HepG2 (cell line): ENCODE data around the gene SNRPD2. TPM values are rescaled to one million over a fixed set of nuclear protein-coding genes. Genes with fewer than 3 reads are reported as not detected.

ENCODE experiments used
- AGO1 ChIP-seq: fragments of 200-400 bp; formaldehyde crosslinking; IDR thresholded peaks from 2 replicates; pipeline ENCODE4 v1.6.1; 2017; ENCODE audit warnings: mild to moderate bottlenecking, low read depth, low read length, moderate library complexity; ENCODE audit not compliant: poor library complexity, severe bottlenecking
- ATF7-NPFF ChIP-seq: sonication (generic); formaldehyde crosslinking; IDR thresholded peaks from 2 replicates; pipeline ENCODE4 v1.8.1; 2023; ENCODE audit warnings: mild to moderate bottlenecking, low read depth, missing genetic modification reagents, moderate library complexity
- DPF2 ChIP-seq: sonication (generic); formaldehyde crosslinking; IDR thresholded peaks from 2 replicates; pipeline ENCODE4 v1.4.0; 2020; ENCODE audit warnings: mild to moderate bottlenecking, low read depth, missing genetic modification reagents, borderline replicate concordance
- DR1 ChIP-seq: sonication (generic); formaldehyde crosslinking; IDR thresholded peaks from 2 replicates; pipeline ENCODE4 v1.8.0; 2021; ENCODE audit warnings: mild to moderate bottlenecking, missing genetic modification reagents, inconsistent platforms
- EED ChIP-seq: sonication (generic); formaldehyde crosslinking; IDR thresholded peaks from 2 replicates; pipeline ENCODE4 v1.5.0; 2020; ENCODE audit warnings: mild to moderate bottlenecking, missing genetic modification reagents
- FOXK1 ChIP-seq: sonication (generic); formaldehyde crosslinking; IDR thresholded peaks from 2 replicates; pipeline ENCODE4 v1.4.0; 2020; ENCODE audit warnings: low read depth, missing genetic modification reagents, borderline replicate concordance
- GATAD2A ChIP-seq: IDR thresholded peaks from 2 replicates; pipeline ENCODE4 v1.6.1; 2016
- IKZF1 ChIP-seq: fragments of 450-650 bp; IDR thresholded peaks from 2 replicates; pipeline ENCODE4 v1.7.1; 2016
- IKZF4 ChIP-seq: sonication (generic); formaldehyde crosslinking; IDR thresholded peaks from 2 replicates; pipeline ENCODE4 v1.5.1; 2020; ENCODE audit warnings: borderline replicate concordance, mild to moderate bottlenecking, low read depth, missing genetic modification reagents; ENCODE audit errors: not compliant biosample characterization
- KAT2B ChIP-seq: fragments of 150-350 bp; IDR thresholded peaks from 2 replicates; pipeline ENCODE4 v1.6.1; 2014; ENCODE audit warnings: low read depth, low read length, borderline replicate concordance
- KMT2A ChIP-seq: sonication (generic); formaldehyde crosslinking; IDR thresholded peaks from 2 replicates; pipeline ENCODE4 v1.4.0; 2020; ENCODE audit warnings: missing genetic modification reagents
- LRRFIP1 ChIP-seq: sonication (generic); formaldehyde crosslinking; conservative IDR thresholded peaks from 2 replicates; pipeline ENCODE4 v1.4.0; 2020; ENCODE audit warnings: missing genetic modification reagents
- MAF1 ChIP-seq: sonication (generic); formaldehyde crosslinking; IDR thresholded peaks from 2 replicates; pipeline ENCODE4 v1.5.0; 2020; ENCODE audit warnings: missing genetic modification reagents, borderline replicate concordance
- MBD4 ChIP-seq: IDR thresholded peaks from 2 replicates; pipeline ENCODE4 v1.6.1; 2012; ENCODE audit warnings: low read length, inconsistent platforms, borderline replicate concordance
- MEIS2 ChIP-seq: sonication (generic); formaldehyde crosslinking; IDR thresholded peaks from 2 replicates; pipeline ENCODE4 v1.9.0; 2021; ENCODE audit warnings: mild to moderate bottlenecking, missing genetic modification reagents
- NFE2 ChIP-seq: sonication (generic); formaldehyde crosslinking; IDR thresholded peaks from 2 replicates; pipeline ENCODE4 v1.4.0; 2020; ENCODE audit warnings: missing genetic modification reagents
- NFKBIZ ChIP-seq: IDR thresholded peaks from 2 replicates; pipeline ENCODE4 v1.6.1; 2018; ENCODE audit warnings: missing genetic modification reagents, missing compliant biosample characterization
- PITX1 ChIP-seq: sonication (generic); formaldehyde crosslinking; IDR thresholded peaks from 2 replicates; pipeline ENCODE4 v1.5.1; 2020; ENCODE audit warnings: mild to moderate bottlenecking, missing genetic modification reagents
- SMC3 ChIP-seq: IDR thresholded peaks from 2 replicates; pipeline ENCODE4 v1.6.1; 2011; ENCODE audit warnings: low read length, improper control_type of control experiment
- SP2 ChIP-seq: sonication (generic); formaldehyde crosslinking; IDR thresholded peaks from 2 replicates; pipeline ENCODE4 v1.5.1; 2020; ENCODE audit warnings: mild to moderate bottlenecking, missing genetic modification reagents
- STAG1 ChIP-seq: sonication (generic); formaldehyde crosslinking; IDR thresholded peaks from 2 replicates; pipeline ENCODE4 v1.4.0; 2020; ENCODE audit warnings: missing genetic modification reagents
- TRIM24 ChIP-seq: sonication (generic); formaldehyde crosslinking; IDR thresholded peaks from 2 replicates; pipeline ENCODE4 v1.8.0; 2022; ENCODE audit warnings: mild to moderate bottlenecking, missing genetic modification reagents
- ZFP62 ChIP-seq: sonication (generic); formaldehyde crosslinking; IDR thresholded peaks from 2 replicates; pipeline ENCODE4 v1.4.0; 2020; ENCODE audit warnings: missing genetic modification reagents
- ZNF383 ChIP-seq: sonication (generic); formaldehyde crosslinking; IDR thresholded peaks from 2 replicates; pipeline ENCODE4 v1.4.0; 2020; ENCODE audit warnings: missing genetic modification reagents, mild to moderate bottlenecking, borderline replicate concordance
- ZNF557 ChIP-seq: sonication (generic); formaldehyde crosslinking; IDR thresholded peaks from 2 replicates; pipeline ENCODE4 v1.4.0; 2020; ENCODE audit warnings: missing genetic modification reagents
- ZNF652 ChIP-seq: IDR thresholded peaks from 2 replicates; pipeline ENCODE4 v1.6.1; 2016; ENCODE audit warnings: low read depth, borderline replicate concordance
- polyA plus RNA-seq, 8 experiments: library from polyadenylated mRNA; depleted of rRNA in 3 of 8; stranded (reverse) in 7 of 8; unstranded in 1 of 8; fragments of >200 nt; fragmentation: Illumina TruSeq in 4 of 8; extraction: Trizol in 4 of 8; gene quantifications; 2 replicates each; pipeline versions ENCODE4 v1.2.1 to v1.2.3, GENCODE V29; 2011 to 2016; ENCODE audit warnings: low read depth in 4 of 8, missing spikeins in 1 of 8, mixed read lengths in 1 of 8; ENCODE audit not compliant: insufficient read depth in 1 of 8
- total RNA-seq, 5 experiments: library from RNA; depleted of rRNA; stranded (reverse); fragments of >200 nt; fragmentation: Illumina TruSeq; extraction: Trizol; gene quantifications; 2 replicates each; pipeline ENCODE4 v1.2.3, GENCODE V29; 2016; ENCODE audit warnings: low read depth in 1 of 5
- TF ChIP-seq, protein P1 (sequence below): sonication (generic); formaldehyde crosslinking; IDR thresholded peaks from 2 replicates; pipeline ENCODE4 v1.8.1; 2023; ENCODE audit warnings: mild to moderate bottlenecking, inconsistent platforms, moderate library complexity, missing genetic modification reagents, borderline replicate concordance

SNRPD2 gene
- total and polyA plus RNA-seq, 2 of the 13 experiments (the other 11 are each of a cell fraction or from before 2014, with no cell fraction given): 299 to 485 TPM

DNA sequence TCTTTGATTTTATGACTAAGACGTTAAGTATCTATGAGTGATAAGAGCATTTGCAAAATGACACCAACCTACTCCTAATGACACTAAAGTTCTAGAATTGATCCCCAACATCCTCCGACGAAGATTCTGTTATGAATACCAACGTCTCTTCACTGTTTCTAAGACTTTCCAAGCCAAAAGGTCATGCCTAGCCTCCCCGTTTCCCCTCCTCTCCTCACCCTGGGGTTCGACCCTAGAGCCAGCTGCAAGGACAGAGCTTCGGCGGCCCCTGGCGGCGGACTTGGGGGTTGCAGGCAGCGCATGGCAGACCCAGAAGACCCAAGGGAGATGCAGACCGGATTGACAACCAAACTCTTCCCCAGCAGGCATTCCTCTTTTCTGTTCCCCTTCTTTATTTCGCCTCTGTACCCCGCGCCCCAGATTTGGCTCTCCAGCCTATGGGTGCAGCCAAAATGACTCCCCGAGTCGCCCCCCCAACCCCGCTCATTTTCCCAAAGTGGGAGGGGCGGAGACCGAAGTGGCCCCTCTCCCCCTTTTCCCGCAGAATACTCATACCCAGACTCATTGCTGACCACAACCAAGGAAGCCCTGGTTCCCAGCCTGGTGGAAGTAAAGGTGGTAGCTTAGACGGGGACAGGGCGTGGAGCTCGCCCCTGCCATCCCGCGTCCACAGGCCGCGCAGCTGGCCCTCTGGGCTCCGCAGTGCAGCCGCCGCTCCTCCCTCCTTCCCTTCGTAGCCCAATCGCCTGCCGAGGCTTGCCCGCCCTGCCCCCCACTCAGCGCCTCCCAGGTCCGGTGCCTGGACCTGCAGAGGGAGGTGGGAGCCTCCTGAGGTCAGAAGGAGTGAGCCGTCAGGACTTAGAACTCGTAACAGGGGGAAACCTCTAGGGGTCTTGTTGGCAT lies 48.5 kb downstream of the SNRPD2 start (continued):
- no peak for TF ChIP-seq KAT2B
- no peak for TF ChIP-seq DPF2 (CRISPR knock-in tag)
- TF ChIP-seq FOXK1: no peak
- no peak for TF ChIP-seq ATF7-NPFF (CRISPR knock-in tag)
- no peak for TF ChIP-seq ZNF652 (CRISPR knock-in tag)
- no peak for TF ChIP-seq TRIM24 (CRISPR knock-in tag)
- no peak for TF ChIP-seq MEIS2 (CRISPR knock-in tag)
- TF ChIP-seq MAF1 (CRISPR knock-in tag): no peak
- TF ChIP-seq AGO1: no peak
- TF ChIP-seq GATAD2A (CRISPR knock-in tag): peak; percentile 19; the same call in 1 of the 2 replicates
- peak; percentile 20; the same call in 1 of the 2 replicates for TF ChIP-seq PITX1 (CRISPR knock-in tag)
- no peak for TF ChIP-seq NFE2
- no peak for TF ChIP-seq DR1 (CRISPR knock-in tag)
- no peak for TF ChIP-seq LRRFIP1 (CRISPR knock-in tag)
- no peak for TF ChIP-seq IKZF4
- TF ChIP-seq ZNF557: no peak
- no peak for TF ChIP-seq MBD4
- TF ChIP-seq ZNF383: no peak
- no peak for TF ChIP-seq KMT2A (CRISPR knock-in tag)
- TF ChIP-seq SMC3: peak; percentile 56; the same call in 1 of the 2 replicates
- 0 out of 2 replicates have a peak, but pooled peaks have one; percentile 37 for TF ChIP-seq EED (CRISPR knock-in tag)
- TF ChIP-seq ZFP62: no peak
- no peak for TF ChIP-seq IKZF1
- TF ChIP-seq NFKBIZ (CRISPR knock-in tag): no peak
- no peak for TF ChIP-seq SP2 (CRISPR knock-in tag)
- TF ChIP-seq, protein P1, sequence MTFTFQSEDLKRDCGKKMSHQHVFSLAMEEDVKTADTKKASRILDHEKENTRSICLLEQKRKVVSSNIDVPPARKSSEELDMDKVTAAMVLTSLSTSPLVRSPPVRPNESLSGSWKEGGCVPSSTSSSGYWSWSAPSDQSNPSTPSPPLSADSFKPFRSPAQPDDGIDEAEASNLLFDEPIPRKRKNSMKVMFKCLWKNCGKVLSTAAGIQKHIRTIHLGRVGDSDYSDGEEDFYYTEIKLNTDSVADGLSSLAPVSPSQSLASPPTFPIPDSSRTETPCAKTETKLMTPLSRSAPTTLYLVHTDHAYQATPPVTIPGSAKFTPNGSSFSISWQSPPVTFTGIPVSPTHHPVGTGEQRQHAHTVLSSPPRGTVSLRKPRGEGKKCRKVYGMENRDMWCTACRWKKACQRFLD (CRISPR knock-in tag): no peak
- TF ChIP-seq STAG1 (CRISPR knock-in tag): peak; percentile 92
